ENCODE data around the gene CTSC.

GRCh38 chr11:88377144-88377543, 39.6 kb upstream of the CTSC start:
- TF ChIP-seq POLR2AphosphoS5 (IDR thresholded peaks at IDR 0.05; ENCODE audit: borderline replicate concordance, low read depth, low read length) (no peak), EZH2 (IDR thresholded peaks at IDR 0.05) (no peak)
